SK-N-SH (cell line): ENCODE results near the gene KCNK6. TPM values are rescaled to one million over a fixed set of nuclear protein-coding genes. Genes with fewer than 3 reads are reported as not detected.

Experiments
- CTCF ChIA-PET: fragments of 300-600, 350-600 bp; formaldehyde crosslinking; extraction: SDS; loops from one replicate; lab custom pipeline; 2021; lab: Yijun Ruan, JAX
- POLR2A ChIA-PET: fragments of 350-600 bp; sonication (Branson Sonifier 250); formaldehyde crosslinking; extraction: SDS; loops from one replicate; lab custom pipeline; 2020; ENCODE audit warnings: antibody characterized with exemption, inconsistent platforms; lab: Yijun Ruan, JAX
- DNase-seq: peaks from one replicate; pipeline ENCODE4 v3.0.0; 2012
- H2AFZ ChIP-seq: fragments of 200-600 bp; sonication (generic); 2 replicates; pipeline ENCODE4 v1.8.1; 2016; ENCODE audit warnings: antibody characterized with exemption, mild to moderate bottlenecking, low read depth
- H3F3A ChIP-seq: fragments of 200-600 bp; sonication (generic); replicated peaks from 2 replicates; pipeline ENCODE3; 2016; ENCODE audit warnings: antibody characterized with exemption, mild to moderate bottlenecking; ENCODE audit not compliant: insufficient read depth
- H3K27ac ChIP-seq, 2 experiments: fragments of 200-500 bp in 1 of 2; fragments of 200-600 bp in 1 of 2; sonication (Bioruptor generic) in 1 of 2; sonication (generic), shearing (Covaris generic) in 1 of 2; 2 replicates each; pipeline versions ENCODE4 v1.5.1 to v1.6.1; 2014 to 2016; ENCODE audit warnings: low read depth in 2 of 2, inconsistent platforms in 1 of 2, low read length in 1 of 2, mild to moderate bottlenecking in 1 of 2, mixed read lengths in 1 of 2
- H3K27me3 ChIP-seq: fragments of 200-600 bp; sonication (generic), shearing (Covaris generic); 2 replicates; pipeline ENCODE4 v1.6.1; 2016; ENCODE audit warnings: mixed run types; ENCODE audit not compliant: insufficient read depth
- H3K36me3 ChIP-seq, 2 experiments: fragments of 200-500 bp in 1 of 2; fragments of 200-600 bp in 1 of 2; sonication (Bioruptor generic) in 1 of 2; sonication (generic) in 1 of 2; replicated peaks in 1 of 2; 2 replicates each; pipeline versions ENCODE3 to v1.5.1; 2014 to 2016; ENCODE audit warnings: low read length in 1 of 2, mild to moderate bottlenecking in 1 of 2; ENCODE audit not compliant: insufficient read depth in 2 of 2, control insufficient read depth in 1 of 2
- H3K4me1 ChIP-seq, 2 experiments: fragments of 200-500 bp in 1 of 2; fragments of 200-600 bp in 1 of 2; sonication (Bioruptor generic) in 1 of 2; sonication (generic), shearing (Covaris generic) in 1 of 2; 2 replicates each; pipeline versions ENCODE4 v1.5.1 to v1.6.1; 2014 to 2016; ENCODE audit warnings: low read depth in 1 of 2, low read length in 1 of 2, mixed run types in 1 of 2; ENCODE audit not compliant: insufficient read depth in 2 of 2, control insufficient read depth in 1 of 2
- H3K4me2 ChIP-seq: fragments of 200-600 bp; sonication (generic), shearing (Covaris generic); 2 replicates; pipeline ENCODE4 v1.6.1; 2017; ENCODE audit warnings: mixed run types
- H3K4me3 ChIP-seq, 2 experiments: fragments of 200-500 bp in 1 of 2; fragments of 200-600 bp in 1 of 2; sonication (Bioruptor generic) in 1 of 2; sonication (generic), shearing (Covaris generic) in 1 of 2; 2 replicates each; pipeline versions ENCODE4 v1.5.1 to v1.8.1; 2014 to 2016; ENCODE audit warnings: low read depth in 2 of 2, inconsistent platforms in 1 of 2, low read length in 1 of 2, mild to moderate bottlenecking in 1 of 2, mixed read lengths in 1 of 2, moderate library complexity in 1 of 2
- H3K79me2 ChIP-seq: fragments of 200-600 bp; sonication (generic); 2 replicates; pipeline ENCODE4 v1.8.1; 2017; ENCODE audit warnings: mild to moderate bottlenecking; ENCODE audit not compliant: insufficient read depth
- H3K9ac ChIP-seq: fragments of 200-600 bp; sonication (generic); 2 replicates; pipeline ENCODE4 v1.6.1; 2017; ENCODE audit warnings: mixed run types
- H3K9me2 ChIP-seq: fragments of 200-600 bp; sonication (generic); 2 replicates; pipeline ENCODE4 v1.6.1; 2017; ENCODE audit warnings: mixed run types
- H3K9me3 ChIP-seq: fragments of 200-600 bp; sonication (generic); 2 replicates; pipeline ENCODE4 v1.6.1; 2017; ENCODE audit warnings: mixed run types, mild to moderate bottlenecking, moderate library complexity
- H4K20me1 ChIP-seq: fragments of 200-600 bp; sonication (generic); 2 replicates; pipeline ENCODE4 v1.6.1; 2017; ENCODE audit warnings: mild to moderate bottlenecking, mixed run types; ENCODE audit not compliant: insufficient read depth
- CHD2 ChIP-seq: fragments of 150-350 bp; IDR thresholded peaks from 2 replicates; pipeline ENCODE4 v1.6.1; 2018; ENCODE audit warnings: low read length; ENCODE audit not compliant: partially characterized antibody
- EP300 ChIP-seq, 2 experiments: IDR thresholded peaks; 2 replicates each; pipeline versions ENCODE4 v1.4.0 to v1.6.1; 2012; ENCODE audit warnings: borderline replicate concordance in 1 of 2, low read depth in 1 of 2, low read length in 1 of 2
- EZH2phosphoT487 ChIP-seq: fragments of 200-600 bp; sonication (generic); IDR thresholded peaks from 2 replicates; pipeline ENCODE4 v1.6.1; 2017; ENCODE audit warnings: low read depth, mixed run types, mild to moderate bottlenecking, antibody characterized with exemption, moderate library complexity, borderline replicate concordance
- FOXJ3 ChIP-seq: sonication (generic); formaldehyde crosslinking; IDR thresholded peaks from 2 replicates; pipeline ENCODE4 v1.5.1; 2020; ENCODE audit warnings: mild to moderate bottlenecking, missing genetic modification reagents
- FOXM1 ChIP-seq: IDR thresholded peaks from 2 replicates; pipeline ENCODE4 v1.4.0; 2012; ENCODE audit warnings: low read depth, mild to moderate bottlenecking
- GABPA ChIP-seq: IDR thresholded peaks from 2 replicates; pipeline ENCODE4 v1.4.0; 2012; ENCODE audit warnings: low read depth, mild to moderate bottlenecking
- JUND ChIP-seq: IDR thresholded peaks from 2 replicates; pipeline ENCODE4 v1.4.0; 2012
- NFIC ChIP-seq: IDR thresholded peaks from 2 replicates; pipeline ENCODE4 v1.4.0; 2012; ENCODE audit warnings: borderline replicate concordance
- PBX3 ChIP-seq: IDR thresholded peaks from 2 replicates; pipeline ENCODE4; 2012
- RFX5 ChIP-seq: IDR thresholded peaks from 2 replicates; pipeline ENCODE4 v1.6.1; 2012; ENCODE audit warnings: mild to moderate bottlenecking, improper control_type of control experiment, low read length
- SMC3 ChIP-seq: IDR thresholded peaks from 2 replicates; pipeline ENCODE4 v1.6.1; 2012; ENCODE audit warnings: low read depth, low read length, improper control_type of control experiment
- TAF1 ChIP-seq: IDR thresholded peaks from 2 replicates; pipeline ENCODE4 v1.6.1; 2012; ENCODE audit warnings: low read depth, mild to moderate bottlenecking, low read length, moderate library complexity, borderline replicate concordance
- TCF12 ChIP-seq: IDR thresholded peaks from 2 replicates; pipeline ENCODE4 v1.4.0; 2012
- TEAD4 ChIP-seq: IDR thresholded peaks from 2 replicates; pipeline ENCODE4 v1.4.0; 2012; ENCODE audit warnings: mild to moderate bottlenecking, borderline replicate concordance; ENCODE audit not compliant: insufficient read depth
- USF1 ChIP-seq: IDR thresholded peaks from 2 replicates; pipeline ENCODE4 v1.4.0; 2012; ENCODE audit warnings: low read depth, borderline replicate concordance
- USF2 ChIP-seq: fragments of 150-350 bp; IDR thresholded peaks from 2 replicates; pipeline ENCODE4 v1.6.1; 2017; ENCODE audit warnings: antibody characterized with exemption, low read length, low read depth, borderline replicate concordance
- WGBS: methylation state at CpG from one replicate; pipeline ENCODE4 v1.1.6; 2017; ENCODE audit warnings: low lambda C conversion rate; 5-methylcytosine and 5-hydroxymethylcytosine counted together
- polyA plus RNA-seq, 3 experiments: library from polyadenylated mRNA; depleted of rRNA; stranded (reverse); fragments of >200 nt; gene quantifications; 2 replicates each; pipeline ENCODE4 v1.2.3, GENCODE V29; 2012
- TF ChIP-seq, protein P1 (sequence below): IDR thresholded peaks from 2 replicates; pipeline ENCODE4 v1.4.0; 2012; ENCODE audit warnings: low read depth, borderline replicate concordance
- TF ChIP-seq, protein P2 (sequence below): fragments of 200-600 bp; sonication (generic); IDR thresholded peaks from 2 replicates; pipeline ENCODE4 v1.6.1; 2017; ENCODE audit warnings: antibody characterized with exemption, mild to moderate bottlenecking, moderate library complexity

The KCNK6 gene
- polyA plus RNA-seq, 1 of the 3 experiments (the other 2 are of a cell fraction) = 0.26 TPM

DNA sequence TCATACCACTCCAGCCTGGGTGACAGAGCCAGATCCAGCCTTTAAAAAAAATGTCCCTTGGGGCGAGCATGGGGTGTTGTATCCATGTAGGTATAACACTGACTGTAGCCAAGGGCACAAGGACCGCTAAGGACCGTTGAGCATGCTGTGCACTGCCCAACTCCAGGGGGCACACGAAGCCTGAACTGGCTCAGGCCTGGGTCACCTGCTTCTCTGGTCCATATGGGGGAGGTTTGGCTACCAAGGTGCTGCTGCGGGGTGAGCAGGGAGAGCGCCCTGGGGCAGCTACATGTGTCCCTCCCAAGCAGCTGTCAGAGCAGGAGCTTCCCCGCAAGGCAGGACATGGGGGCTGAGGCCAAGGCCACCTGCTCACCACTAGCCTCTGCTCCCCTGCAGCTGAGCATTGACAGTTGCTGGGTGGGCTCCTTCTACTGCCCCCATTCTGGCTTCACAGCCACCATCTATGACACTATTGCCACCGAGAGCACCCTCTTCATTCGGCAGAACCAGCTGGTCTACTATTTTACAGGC lies 32.3 kb downstream of the KCNK6 start:
- H3K9ac ChIP-seq = no peak overlapping the region
- WGBS = 19% methylated on average over 6 of the region's 9 CpGs

GRCh38 chr19:38352611-38353010 lies 33.0 kb downstream of the KCNK6 start:
- POLR2A ChIA-PET = no interaction called here
- no peaks in the 10 kb centered on the region for H3K9me3 ChIP-seq
- no peak overlapping the region for H3K27ac ChIP-seq
- no peak for TF ChIP-seq TEAD4
- no peak for TF ChIP-seq NFIC
- TF ChIP-seq FOXJ3 (CRISPR knock-in tag) = no peak
- no peak for TF ChIP-seq TCF12
- no peak for TF ChIP-seq SMC3
- TF ChIP-seq, protein P1, sequence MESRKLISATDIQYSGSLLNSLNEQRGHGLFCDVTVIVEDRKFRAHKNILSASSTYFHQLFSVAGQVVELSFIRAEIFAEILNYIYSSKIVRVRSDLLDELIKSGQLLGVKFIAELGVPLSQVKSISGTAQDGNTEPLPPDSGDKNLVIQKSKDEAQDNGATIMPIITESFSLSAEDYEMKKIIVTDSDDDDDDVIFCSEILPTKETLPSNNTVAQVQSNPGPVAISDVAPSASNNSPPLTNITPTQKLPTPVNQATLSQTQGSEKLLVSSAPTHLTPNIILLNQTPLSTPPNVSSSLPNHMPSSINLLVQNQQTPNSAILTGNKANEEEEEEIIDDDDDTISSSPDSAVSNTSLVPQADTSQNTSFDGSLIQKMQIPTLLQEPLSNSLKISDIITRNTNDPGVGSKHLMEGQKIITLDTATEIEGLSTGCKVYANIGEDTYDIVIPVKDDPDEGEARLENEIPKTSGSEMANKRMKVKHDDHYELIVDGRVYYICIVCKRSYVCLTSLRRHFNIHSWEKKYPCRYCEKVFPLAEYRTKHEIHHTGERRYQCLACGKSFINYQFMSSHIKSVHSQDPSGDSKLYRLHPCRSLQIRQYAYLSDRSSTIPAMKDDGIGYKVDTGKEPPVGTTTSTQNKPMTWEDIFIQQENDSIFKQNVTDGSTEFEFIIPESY = no peak
- TF ChIP-seq GABPA = no peak
- no peak for TF ChIP-seq EP300 (IDR thresholded peaks at IDR 0.05; ENCODE audit: borderline replicate concordance in 1 of 2, low read depth in 1 of 2, low read length in 1 of 2)
- TF ChIP-seq USF1 = no peak
- TF ChIP-seq TAF1 = no peak

More for the DNA sequence above, 32.3 kb downstream of the KCNK6 start:
- Histone ChIP-seq H3K27ac (no peak overlapping the region), H3K4me2 (no peak overlapping the region), H3K9me2 (no peaks in the 10 kb centered on the region), H3K27me3 (0 out of 2 replicates have a peak, but pooled peaks cover 5% of the 10 kb centered on the region), H3K4me3 (no peak overlapping the region), H3K9me3 (no peaks in the 10 kb centered on the region), H3K4me1 (no peaks in the 10 kb centered on the region; a peak in 1 of 4 replicates), H3K79me2 (no peaks in the 10 kb centered on the region), H3F3A (no peaks in the 10 kb centered on the region), H3K36me3 (no peaks in the 10 kb centered on the region), H4K20me1 (no peaks in the 10 kb centered on the region), H2AFZ (no peak overlapping the region)
- DNase-seq = no peak
- TF ChIP-seq CHD2 = no peak
- no peak for TF ChIP-seq NFIC
- no peak for TF ChIP-seq FOXM1
- no peak for TF ChIP-seq RFX5
- TF ChIP-seq JUND = no peak
- no peak for TF ChIP-seq PBX3
- TF ChIP-seq, protein P2, sequence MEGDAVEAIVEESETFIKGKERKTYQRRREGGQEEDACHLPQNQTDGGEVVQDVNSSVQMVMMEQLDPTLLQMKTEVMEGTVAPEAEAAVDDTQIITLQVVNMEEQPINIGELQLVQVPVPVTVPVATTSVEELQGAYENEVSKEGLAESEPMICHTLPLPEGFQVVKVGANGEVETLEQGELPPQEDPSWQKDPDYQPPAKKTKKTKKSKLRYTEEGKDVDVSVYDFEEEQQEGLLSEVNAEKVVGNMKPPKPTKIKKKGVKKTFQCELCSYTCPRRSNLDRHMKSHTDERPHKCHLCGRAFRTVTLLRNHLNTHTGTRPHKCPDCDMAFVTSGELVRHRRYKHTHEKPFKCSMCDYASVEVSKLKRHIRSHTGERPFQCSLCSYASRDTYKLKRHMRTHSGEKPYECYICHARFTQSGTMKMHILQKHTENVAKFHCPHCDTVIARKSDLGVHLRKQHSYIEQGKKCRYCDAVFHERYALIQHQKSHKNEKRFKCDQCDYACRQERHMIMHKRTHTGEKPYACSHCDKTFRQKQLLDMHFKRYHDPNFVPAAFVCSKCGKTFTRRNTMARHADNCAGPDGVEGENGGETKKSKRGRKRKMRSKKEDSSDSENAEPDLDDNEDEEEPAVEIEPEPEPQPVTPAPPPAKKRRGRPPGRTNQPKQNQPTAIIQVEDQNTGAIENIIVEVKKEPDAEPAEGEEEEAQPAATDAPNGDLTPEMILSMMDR = no peak
- TF ChIP-seq TCF12 = no peak
- no peak for TF ChIP-seq EP300 (IDR thresholded peaks at IDR 0.05; ENCODE audit: borderline replicate concordance in 1 of 2, low read depth in 1 of 2, low read length in 1 of 2)
- no peak for TF ChIP-seq EZH2phosphoT487
- no peak for TF ChIP-seq USF2
- ChIA-PET CTCF (interaction anchor here (0.6 to 2.4 kb wide), 3 partner anchors 16 to 1752 kb away, joined by 3 to 10 read pairs (median 3); partner anchors contain the start of genes CATSPERG and PSMD8), POLR2A (no interaction called here)

More at GRCh38 chr19:38352611-38353010, 33.0 kb downstream of the KCNK6 start:
- Histone ChIP-seq H3K79me2 (no peaks in the 10 kb centered on the region), H2AFZ (no peak overlapping the region), H3K4me2 (no peak overlapping the region), H3K27me3 (peaks cover 5% of the 10 kb centered on the region; the same call in 1 of the 2 replicates), H3K36me3 (no peaks in the 10 kb centered on the region), H3K9ac (no peak overlapping the region), H3K4me1 (no peaks in the 10 kb centered on the region; a peak in 1 of 4 replicates), H3K4me3 (no peak overlapping the region), H3K9me2 (no peaks in the 10 kb centered on the region), H4K20me1 (no peaks in the 10 kb centered on the region), H3F3A (no peaks in the 10 kb centered on the region)
- CTCF ChIA-PET = interaction anchor here (0.6 to 2.4 kb wide), 3 partner anchors 17 to 1753 kb away, joined by 3 to 10 read pairs (median 3); partner anchors contain the start of genes CATSPERG and PSMD8
- WGBS = 64% methylated on average over 8 of the region's 8 CpGs
- no peak for DNase-seq
